Gastroesophageal sphincter (tissue), 4 donors: ENCODE results near the gene ATP11B. TPM values are rescaled to one million over a fixed set of nuclear protein-coding genes. Genes with fewer than 3 reads are reported as not detected.
A peak's percentile ranks its signal among the peaks of the same experiment; 100 is the strongest.

Experiments used
- ATAC-seq: fragments of 150-250 bp; one replicate; pipeline ENCODE4 v1.9.1; 2016; ENCODE audit warnings: mild to moderate bottlenecking, moderate library complexity
- H3K27ac ChIP-seq, 4 donors: fragments of 200-600 bp; sonication (generic) in 3 of 4; 1 replicate in 3 of 4; 2 replicates in 1 of 4; pipeline ENCODE4 v1.5.1; 2016 to 2019
- H3K27me3 ChIP-seq: fragments of 200-600 bp; sonication (generic); one replicate; pipeline ENCODE4 v1.5.1; 2019
- H3K36me3 ChIP-seq, 2 donors: fragments of 200-600 bp; sonication (generic); one replicate each; pipeline ENCODE4 v1.5.1; 2019; ENCODE audit warnings: control low read depth in 1 of 2
- H3K4me1 ChIP-seq, 3 donors: fragments of 200-600 bp; sonication (generic); 1 replicate in 2 of 3; 2 replicates in 1 of 3; pipeline ENCODE4 v1.5.1; 2016 to 2019; ENCODE audit warnings: control low read depth in 2 of 3
- H3K4me3 ChIP-seq, 2 donors: fragments of 200-600 bp; sonication (generic); one replicate each; pipeline ENCODE4 v1.5.1; 2019; ENCODE audit warnings: mild to moderate bottlenecking in 1 of 2, moderate library complexity in 1 of 2
- H3K9me3 ChIP-seq, 3 donors: fragments of 200-600 bp; sonication (generic); one replicate each; pipeline ENCODE4 v1.5.1; 2017 to 2019; ENCODE audit warnings: control low read depth in 2 of 3
- CTCF ChIP-seq, 4 experiments: fragments of 200-600 bp in 2 of 4; fragments of 450-650 bp in 2 of 4; sonication (generic) in 1 of 4; IDR thresholded peaks; one replicate each; pipeline ENCODE4 v1.5.1; 2017 to 2019; ENCODE audit warnings: antibody characterized with exemption in 4 of 4, mild to moderate bottlenecking in 2 of 4, moderate library complexity in 2 of 4
- EP300 ChIP-seq: sonication (generic); formaldehyde crosslinking; IDR thresholded peaks from one replicate; pipeline ENCODE4 v1.6.1; 2017; ENCODE audit warnings: antibody characterized with exemption, mild to moderate bottlenecking
- POLR2A ChIP-seq, 2 donors: fragments of 450-650 bp; IDR thresholded peaks; one replicate each; pipeline ENCODE4 v1.6.1; 2017; ENCODE audit warnings: antibody characterized with exemption in 2 of 2, mild to moderate bottlenecking in 2 of 2, moderate library complexity in 1 of 2
- POLR2AphosphoS5 ChIP-seq: sonication (generic); formaldehyde crosslinking; IDR thresholded peaks from one replicate; pipeline ENCODE4 v1.6.1; 2017; ENCODE audit warnings: antibody characterized with exemption
- WGBS, 2 donors: methylation state at CpG; one replicate each; pipeline ENCODE4 v1.1.5; 2018; ENCODE audit warnings: low coverage in 1 of 2; 5-methylcytosine and 5-hydroxymethylcytosine counted together
- total RNA-seq, 4 donors: library from RNA; depleted of rRNA; stranded (reverse); fragments of >200 nt; gene quantifications; one replicate each; pipeline ENCODE4 v1.1.0, GENCODE V29; 2016

The ATP11B gene
- total RNA-seq, 4 donors from 2014 or later = 53.8 to 70.7 (median 58.6) TPM

- Histone ChIP-seq H3K27me3 (no peaks in the 10 kb centered on the region), H3K4me3 (no peak overlapping the region), H3K4me1 (peaks cover 0 to 48% (median 0%) of the 10 kb centered on the region in 3 donors), H3K9me3 (no peaks in the 10 kb centered on the region), H3K27ac (peak overlapping the region in 3 of 4 donors; percentile 35 to 76 (median 70)), H3K36me3 (peaks cover 0 to 20% of the 10 kb centered on the region in 2 donors)
- peak; percentile 74 for TF ChIP-seq POLR2AphosphoS5
- peak in 1 of 4 experiments; percentile 17 for TF ChIP-seq CTCF (IDR thresholded peaks at IDR 0.05)
- TF ChIP-seq POLR2A (IDR thresholded peaks at IDR 0.05) = no peak
- no peak for TF ChIP-seq EP300
- peak; percentile 87 for ATAC-seq
Observed at GRCh38 chr3:182962166-182962565, 168.9 kb downstream of the ATP11B start.

- TF ChIP-seq POLR2A (IDR thresholded peaks at IDR 0.05) = no peak
- TF ChIP-seq CTCF (IDR thresholded peaks at IDR 0.05) = no peak
- no peak for TF ChIP-seq EP300
- TF ChIP-seq POLR2AphosphoS5 = no peak
- Histone ChIP-seq H3K4me3 (no peak overlapping the region), H3K9me3 (no peaks in the 10 kb centered on the region), H3K36me3 (peaks cover 0 to 13% of the 10 kb centered on the region in 2 donors), H3K4me1 (peaks cover 0 to 67% (median 0%) of the 10 kb centered on the region in 3 donors), H3K27ac (no peak overlapping the region), H3K27me3 (no peaks in the 10 kb centered on the region)
- ATAC-seq = no peak
- 88 to 100% methylated on average over 1 of the region's 1 CpG for WGBS, 2 donors
Observed at GRCh38 chr3:182964179-182964578, 170.9 kb downstream of the ATP11B start.

- H3K27ac ChIP-seq = no peak overlapping the region
- no peaks in the 10 kb centered on the region for H3K27me3 ChIP-seq
- 87 to 100% methylated on average over 2 to 9 of the region's 9 CpGs for WGBS, 2 donors
- no peak overlapping the region for H3K4me3 ChIP-seq
- peaks cover 0 to 57% (median 3%) of the 10 kb centered on the region in 3 donors for H3K4me1 ChIP-seq
- peaks cover 0 to 3% of the 10 kb centered on the region in 2 donors for H3K36me3 ChIP-seq
- no peak for ATAC-seq
- H3K9me3 ChIP-seq = no peaks in the 10 kb centered on the region
- TF ChIP-seq POLR2A (IDR thresholded peaks at IDR 0.05) (no peak), CTCF (IDR thresholded peaks at IDR 0.05) (no peak), POLR2AphosphoS5 (no peak), EP300 (no peak)
Observed at GRCh38 chr3:182965861-182966366, 172.6 kb downstream of the ATP11B start.

GRCh38 chr3:182967218-182968204 is 174.2 kb downstream of the ATP11B start:
- Histone ChIP-seq H3K4me1 (peaks cover 0 to 41% (median 3%) of the 10 kb centered on the region in 3 donors), H3K4me3 (no peak overlapping the region), H3K27me3 (no peaks in the 10 kb centered on the region), H3K27ac (no peak overlapping the region), H3K36me3 (peaks cover 0 to under 1% of the 10 kb centered on the region in 2 donors), H3K9me3 (no peaks in the 10 kb centered on the region)
- WGBS, 2 donors = 65 to 81% methylated on average over 4 to 6 of the region's 6 CpGs
- ATAC-seq = no peak
- TF ChIP-seq POLR2AphosphoS5 (no peak), EP300 (no peak), POLR2A (IDR thresholded peaks at IDR 0.05) (no peak), CTCF (IDR thresholded peaks at IDR 0.05) (no peak)
